ENCODE results near the gene C1QTNF6. TPM values are rescaled to one million over a fixed set of nuclear protein-coding genes. Genes with fewer than 3 reads are reported as not detected.

The C1QTNF6 gene
- total RNA-seq, 1 experiment from 2014 or later: 15.2 TPM

GRCh38 chr22:37164505-37164887, 23.6 kb downstream of the C1QTNF6 start:
- CTCF ChIA-PET: no interaction called here
- POLR2A ChIA-PET: interaction anchor here (1.0 kb wide), 1 partner anchor 33 kb away, joined by 3 read pairs; no protein-coding TSS in a partner anchor
- no peak for ATAC-seq

More at GRCh38 chr22:37164505-37164887, 23.6 kb downstream of the C1QTNF6 start:
- Histone ChIP-seq H2AFZ (ENCODE audit: low read depth, low read length, poor library complexity, severe bottlenecking) (no peak overlapping the region), H3K4me3 (replicated peaks in 1 of 2; ENCODE audit: low read depth in 1 of 2, low read length in 2 of 2) (no peak overlapping the region), H3K4me1 (ENCODE audit: control insufficient read depth in 1 of 2, insufficient read depth in 2 of 2, low read length in 2 of 2) (peaks cover 0 to 21% of the 10 kb centered on the region in 2 experiments; a peak in 2 of 4 replicates), H3K27me3 (ENCODE audit: insufficient read depth, low read length) (no peaks in the 10 kb centered on the region), H3K9ac (ENCODE audit: low read length) (no peak overlapping the region), H3K36me3 (ENCODE audit: control insufficient read depth in 1 of 2, insufficient read depth in 2 of 2, low read length in 2 of 2) (no peaks in the 10 kb centered on the region), H3K9me3 (ENCODE audit: control insufficient read depth in 1 of 2, insufficient read depth in 1 of 2, low read depth in 1 of 2, low read length in 2 of 2) (peaks cover 0 to 4% of the 10 kb centered on the region in 2 experiments; a peak in 1 of 4 replicates), H3K4me2 (ENCODE audit: low read length) (no peak overlapping the region), H3K27ac (ENCODE audit: low read depth, low read length) (no peak overlapping the region), H3K79me2 (ENCODE audit: insufficient read depth, low read length) (no peaks in the 10 kb centered on the region), H3K9me2 (ENCODE audit: insufficient read depth) (no peaks in the 10 kb centered on the region), H4K20me1 (ENCODE audit: insufficient read depth) (no peaks in the 10 kb centered on the region)
- no TSS peak for BruUV-seq (replicated peaks)
- intact Hi-C loops (cut with micrococcal nuclease): no loop called here
- RAD21 ChIA-PET (ENCODE audit: low non-redundant PET in 1 of 2, low total read pairs in 2 of 2, uncharacterized antibody in 2 of 2, unreplicated experiment in 2 of 2): no interaction called here
- no peak for DNase-seq (ENCODE audit: low read depth, low spot score)
- TF ChIP-seq EZH2 (IDR thresholded peaks at IDR 0.05) (no peak), CBX3 (IDR thresholded peaks at IDR 0.05; ENCODE audit: low read depth) (no peak), EGR1 (IDR thresholded peaks at IDR 0.05; ENCODE audit: low read depth) (no peak), EZH2phosphoT487 (IDR thresholded peaks at IDR 0.05; ENCODE audit: borderline replicate concordance) (no peak), POLR2AphosphoS5 (IDR thresholded peaks at IDR 0.05; ENCODE audit: low read depth, low read length) (no peak), YY1 (IDR thresholded peaks at IDR 0.05; ENCODE audit: extremely low read depth, insufficient replicate concordance, low read depth, low read length) (no peak), FOSL1 (IDR thresholded peaks at IDR 0.05; ENCODE audit: low read depth) (no peak), CTCF (IDR thresholded peaks at IDR 0.05 in 2 of 3, conservative IDR thresholded peaks at IDR 0.05 in 1 of 3; ENCODE audit: borderline replicate concordance in 1 of 3, insufficient read depth in 1 of 3, low read depth in 2 of 3, low read length in 2 of 3) (no peak), ZBTB33 (IDR thresholded peaks at IDR 0.05; ENCODE audit: extremely low read depth, insufficient replicate concordance, low read length) (no peak), REST (IDR thresholded peaks at IDR 0.05; ENCODE audit: low read depth) (no peak), TCF7L2 (IDR thresholded peaks at IDR 0.05; ENCODE audit: borderline replicate concordance, extremely low read depth, insufficient read depth, insufficient read length) (no peak), ELF1 (IDR thresholded peaks at IDR 0.05; ENCODE audit: borderline replicate concordance, low read depth) (no peak), ZFX (IDR thresholded peaks at IDR 0.05) (no peak), ZNF274 (IDR thresholded peaks at IDR 0.05; ENCODE audit: low read depth, low read length) (no peak), RAD21 (IDR thresholded peaks at IDR 0.05; ENCODE audit: low read depth) (no peak)

Data from HCT116 (cell line).